GM10847 (cell line): Measurements from ENCODE around the gene SMIM24.

Source experiments
- POLR2A ChIP-seq: IDR thresholded peaks from 2 replicates; pipeline ENCODE4 v1.6.1; 2011; ENCODE audit not compliant: insufficient read length; ENCODE audit errors: extremely low read depth

SMIM24 gene

DNA sequence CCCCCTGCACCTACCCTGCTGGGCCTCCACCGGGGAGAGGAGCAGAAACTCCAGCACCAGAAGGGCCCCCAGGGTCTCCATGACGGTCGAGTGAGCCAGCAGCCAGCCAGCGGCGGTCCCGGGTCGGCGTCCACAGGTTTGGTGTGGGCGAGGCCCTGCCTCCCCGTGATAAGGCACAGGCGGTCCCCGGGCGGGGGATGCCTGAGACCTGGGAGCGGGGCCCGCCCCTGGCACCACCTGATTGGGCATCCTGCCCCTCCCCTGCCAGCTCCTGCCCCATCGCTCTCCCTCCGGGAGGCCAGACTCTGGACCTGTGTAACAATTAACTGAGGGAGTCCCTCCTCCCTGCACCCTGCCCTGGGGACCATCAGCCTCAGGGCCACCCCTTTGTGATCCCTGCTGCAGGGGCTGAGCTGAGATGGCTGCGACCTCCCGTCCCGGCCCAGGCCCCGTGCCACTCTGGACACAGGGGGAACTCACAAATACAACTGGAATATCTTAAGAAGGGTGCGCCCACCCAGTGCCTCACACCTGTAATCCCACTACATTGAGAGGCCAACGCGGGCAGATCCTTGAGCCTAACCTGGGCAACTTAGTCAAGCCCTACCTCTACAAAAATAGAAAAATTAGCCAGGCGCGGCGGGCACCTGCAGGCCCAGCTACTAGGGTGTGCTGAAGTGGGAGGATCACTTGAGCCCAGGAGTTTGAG, at the start of gene SMIM24:
SMIM24 (minus strand) TSS at position 143 of the 709 bp plus-strand sequence; CDS start at position 81, 62 bp downstream.
- TF ChIP-seq POLR2A = no peak

DNA sequence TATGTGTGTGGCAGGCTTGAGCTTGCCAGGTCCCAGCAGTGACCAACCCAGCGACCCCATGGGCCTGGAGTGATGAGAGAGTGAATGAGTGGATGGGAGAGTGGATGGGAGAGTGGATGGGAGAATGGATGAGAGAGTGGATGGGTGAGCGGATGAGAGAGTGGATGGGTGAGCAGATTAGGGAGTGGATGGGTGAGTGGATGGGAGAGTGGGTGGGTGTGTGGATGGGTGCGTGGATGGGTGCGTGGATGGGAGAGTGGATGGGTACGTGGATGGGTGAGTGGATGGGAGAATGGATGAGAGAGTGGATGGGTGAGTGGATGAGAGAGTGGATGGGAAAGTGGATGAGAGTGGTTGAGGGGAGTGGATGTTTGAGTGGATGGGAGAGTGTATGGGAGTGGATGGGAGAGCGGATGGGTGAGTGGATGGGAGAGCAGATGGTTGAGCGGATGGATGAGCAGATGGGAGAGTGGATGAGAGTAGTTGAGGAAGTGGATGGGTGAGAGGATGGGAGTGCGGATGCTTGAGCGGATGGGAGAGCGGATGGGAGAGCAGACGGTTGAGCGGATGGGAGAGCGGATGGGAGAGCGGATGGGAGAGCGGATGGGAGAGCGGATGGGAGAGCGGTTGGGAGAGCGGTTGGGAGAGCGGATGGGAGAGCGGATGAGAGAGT, 48.4 kb upstream of the SMIM24 start:
- TF ChIP-seq POLR2A = no peak

DNA sequence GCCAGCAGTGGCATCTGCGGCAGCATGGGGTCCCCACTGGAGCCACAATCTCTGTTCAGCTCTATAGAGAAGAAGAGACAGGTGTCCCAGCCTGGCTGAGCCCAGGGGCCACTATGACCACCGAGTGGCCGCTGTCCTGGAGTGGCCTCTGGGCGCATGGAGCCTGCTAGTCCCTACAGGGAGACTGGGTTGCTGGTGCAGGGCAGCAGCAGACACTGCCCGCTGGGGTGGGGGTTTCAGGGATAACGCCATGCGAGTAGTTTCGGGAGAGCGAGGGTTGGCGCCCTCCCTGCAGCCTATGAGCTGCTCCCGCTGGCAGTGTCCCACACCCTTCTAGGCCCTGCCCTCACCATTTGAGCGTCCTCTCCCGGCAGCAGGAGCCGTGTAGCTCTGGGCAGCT, 47.8 kb upstream of the SMIM24 start:
- no peak for TF ChIP-seq POLR2A

DNA sequence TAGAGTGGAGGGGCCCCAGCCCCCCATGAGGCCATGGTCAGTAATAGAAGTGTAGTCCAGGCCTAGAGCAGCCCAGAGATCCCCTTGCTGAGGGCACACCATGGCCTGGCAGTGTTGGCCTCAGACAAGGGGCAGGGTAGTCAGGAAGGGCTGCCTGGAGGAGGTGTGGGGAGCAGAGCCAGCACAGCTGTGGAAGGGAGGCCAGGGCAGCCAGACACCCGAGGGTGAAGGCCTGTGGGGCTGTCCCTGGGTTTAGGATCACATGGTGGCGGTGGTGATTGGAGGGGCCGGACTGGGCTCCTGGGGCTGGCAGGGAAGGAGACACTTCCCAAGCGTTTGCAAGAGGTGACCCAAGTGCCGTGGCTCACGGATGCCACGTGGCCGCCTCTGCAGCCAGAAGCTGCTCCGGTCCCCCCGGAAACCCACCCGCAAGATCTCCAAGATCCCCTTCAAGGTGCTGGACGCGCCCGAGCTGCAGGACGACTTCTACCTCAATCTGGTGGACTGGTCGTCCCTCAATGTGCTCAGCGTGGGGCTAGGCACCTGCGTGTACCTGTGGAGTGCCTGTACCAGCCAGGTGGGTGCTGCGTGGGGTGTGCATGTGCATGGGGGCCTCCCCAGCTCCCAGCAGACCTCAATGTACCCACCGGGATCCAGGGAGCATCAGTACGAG, 47.0 kb upstream of the SMIM24 start:
- TF ChIP-seq POLR2A = no peak

DNA sequence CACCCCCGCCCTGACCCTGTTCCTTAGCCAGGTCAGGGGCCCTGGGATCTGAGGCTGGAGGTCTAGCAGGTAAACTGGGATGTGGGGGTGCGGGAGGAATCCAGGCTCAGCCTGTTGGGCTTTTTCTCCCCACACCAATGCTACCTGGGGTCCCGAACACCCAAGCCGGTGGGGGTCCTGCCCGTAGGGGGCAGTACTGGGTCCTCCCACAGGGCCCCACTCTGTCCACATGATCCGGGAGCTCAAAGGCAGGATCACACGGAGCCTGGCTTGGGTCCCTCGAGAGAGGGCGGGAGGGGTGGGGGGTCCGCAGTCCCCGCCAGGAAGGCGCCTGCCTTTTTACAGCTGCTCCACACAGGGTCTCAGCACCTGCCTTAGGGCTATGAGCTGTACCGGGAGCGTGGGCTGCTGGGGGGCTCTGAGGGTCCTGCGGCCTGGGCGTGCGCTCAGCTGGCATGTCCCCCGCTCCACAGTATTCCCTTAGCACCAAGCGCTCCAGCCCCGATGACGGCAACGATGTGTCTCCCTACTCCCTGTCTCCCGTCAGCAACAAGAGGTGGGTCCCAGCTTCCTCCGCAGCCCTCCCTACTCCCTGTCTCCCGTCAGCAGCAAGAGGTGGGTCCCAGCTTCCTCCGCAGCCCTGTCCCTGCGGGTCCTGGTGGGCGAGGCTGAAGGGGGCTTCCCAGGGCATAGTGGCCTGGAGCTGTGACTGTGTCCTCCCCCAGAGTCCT, 46.3 kb upstream of the SMIM24 start:
- no peak for TF ChIP-seq POLR2A

DNA sequence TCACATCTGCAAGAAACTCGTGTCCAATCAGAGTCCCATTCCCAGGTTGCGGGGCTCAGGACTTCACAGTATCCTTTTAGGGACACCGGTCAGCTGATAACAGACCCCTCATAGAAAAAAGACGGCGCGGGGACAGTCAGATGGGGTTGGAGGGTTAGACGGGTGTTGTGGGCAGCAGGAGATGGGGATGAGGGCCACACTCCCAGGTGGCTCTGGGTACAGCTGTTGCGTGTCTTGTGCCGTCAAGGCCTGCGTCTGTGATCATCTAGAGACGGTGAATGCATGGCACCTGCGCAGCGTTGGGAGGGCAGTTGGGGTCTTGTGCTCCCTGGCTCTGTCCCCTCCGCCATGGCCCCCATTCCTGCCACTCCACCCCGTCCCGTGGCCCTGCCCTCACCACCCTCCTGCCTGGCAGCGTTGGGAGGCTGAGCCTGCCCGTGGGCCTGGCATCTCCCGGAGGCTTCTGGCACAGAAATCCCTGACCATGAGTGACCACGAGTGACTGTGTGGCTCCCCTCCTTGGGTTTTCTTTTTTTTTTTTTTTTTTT, 44.7 kb upstream of the SMIM24 start:
- TF ChIP-seq POLR2A = no peak

DNA sequence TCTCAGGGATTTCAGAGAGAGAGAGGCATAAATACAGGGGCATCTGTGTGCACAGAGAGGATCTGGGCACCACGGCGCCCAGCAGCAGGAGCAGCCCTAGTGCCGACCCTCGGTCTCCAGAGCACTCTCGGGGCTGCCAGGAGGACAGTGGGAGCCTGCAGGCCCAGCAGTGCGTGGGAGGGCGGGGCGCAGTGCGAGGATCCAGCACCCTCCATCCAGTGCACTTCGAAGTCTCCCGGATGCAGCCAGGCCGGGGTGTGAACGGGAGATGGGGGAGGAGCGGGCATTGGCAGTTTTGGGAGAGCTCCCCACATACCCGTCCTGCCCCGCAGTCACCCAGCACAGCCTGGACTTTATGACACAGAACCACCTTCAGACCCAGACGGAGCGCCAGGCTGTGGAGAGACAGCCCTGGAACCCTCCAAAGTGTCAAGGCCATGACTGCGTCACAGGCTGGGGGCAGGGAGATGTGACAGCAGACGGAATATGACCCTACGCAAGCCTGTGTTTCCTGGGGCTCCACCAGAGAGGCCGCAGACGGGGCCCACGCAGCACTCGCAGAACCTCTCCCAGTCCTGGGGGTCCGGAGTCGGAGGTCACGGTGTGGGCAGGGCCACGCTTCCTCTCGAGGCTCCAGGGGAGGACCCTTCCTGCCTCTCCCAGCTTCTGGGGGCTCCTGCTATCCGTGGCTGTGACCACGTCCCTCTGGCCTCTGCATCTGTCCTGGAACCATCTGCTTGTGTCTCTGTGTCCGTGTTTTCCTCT, 43.9 kb upstream of the SMIM24 start:
- TF ChIP-seq POLR2A = no peak

DNA sequence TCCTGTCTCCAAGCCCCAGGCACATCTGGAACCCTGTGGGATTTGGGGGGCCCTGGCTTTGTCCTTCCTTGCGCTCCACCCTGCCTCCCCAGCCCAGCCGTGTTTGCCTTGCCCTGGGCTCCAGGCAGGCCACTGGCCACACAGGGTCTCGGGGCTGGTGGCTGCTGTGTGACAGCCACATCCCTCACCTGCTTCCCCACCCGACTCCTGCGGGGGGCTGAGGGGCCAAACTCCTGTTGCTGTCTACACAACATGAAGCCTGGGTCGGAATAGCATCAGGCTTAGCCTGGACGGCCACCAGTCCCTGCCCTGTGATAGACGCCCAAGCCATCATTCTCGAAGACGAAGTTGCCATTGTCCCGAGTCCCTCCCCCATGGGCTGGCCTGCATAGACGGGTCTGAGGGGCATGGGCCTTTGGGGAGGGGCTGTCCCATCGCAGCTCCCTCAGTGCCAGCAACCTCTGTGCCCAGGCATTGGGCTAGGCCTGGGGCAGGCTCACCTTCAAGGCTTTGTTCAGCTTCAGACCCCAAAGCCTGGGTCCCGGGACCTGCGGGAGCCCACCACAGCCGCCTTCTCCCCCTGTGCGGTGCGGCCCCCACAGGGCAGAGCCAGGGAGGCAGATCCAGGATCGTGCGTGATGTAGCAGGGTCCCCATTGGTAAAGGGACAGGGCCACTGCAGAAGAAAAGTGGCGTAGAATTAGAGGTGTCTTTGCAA, 43.2 kb upstream of the SMIM24 start:
- no peak for TF ChIP-seq POLR2A

DNA sequence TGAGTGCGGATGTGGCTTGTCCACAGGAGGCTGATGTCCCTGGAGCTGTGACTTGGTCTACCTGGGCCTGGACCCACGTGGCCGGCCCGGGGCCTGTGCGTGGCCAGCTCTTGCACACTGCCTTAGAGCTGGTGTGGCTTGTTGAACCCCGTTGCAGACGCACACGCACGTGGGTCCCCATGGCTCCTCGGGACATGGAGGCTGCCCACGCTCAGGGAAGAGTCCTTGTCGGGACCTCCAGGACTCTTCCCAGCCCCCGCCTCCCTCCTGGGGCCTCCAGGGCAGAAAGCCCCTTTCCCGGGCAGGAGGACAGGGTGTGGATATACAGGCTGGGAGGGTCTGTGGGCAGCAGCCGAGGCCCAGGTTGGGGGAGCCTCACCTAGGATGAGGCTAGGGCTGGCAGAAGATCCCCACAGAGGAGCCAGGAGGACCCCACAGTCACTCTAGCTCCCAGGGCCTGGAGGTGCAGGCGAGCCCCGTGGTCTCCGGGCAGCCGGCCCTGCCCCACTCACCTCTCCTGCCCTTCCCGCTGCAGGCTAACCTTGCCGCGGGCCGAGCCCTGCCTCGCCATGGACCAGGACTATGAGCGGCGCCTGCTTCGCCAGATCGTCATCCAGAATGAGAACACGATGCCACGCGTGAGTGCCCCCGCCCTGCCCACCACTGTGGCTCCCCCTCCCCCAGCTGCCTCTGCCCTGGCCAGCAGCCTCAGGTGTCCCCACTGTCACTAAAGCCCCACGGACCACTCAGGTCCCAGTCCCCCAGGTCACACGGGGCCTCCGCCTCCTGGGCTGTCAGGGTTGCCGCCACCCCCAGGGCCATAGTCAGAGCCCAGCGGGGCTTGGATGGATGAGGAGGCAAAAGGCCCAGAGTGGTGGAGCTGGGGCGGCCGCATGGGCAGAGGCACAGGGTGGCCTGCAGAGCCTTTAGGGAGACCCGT, 42.4 kb upstream of the SMIM24 start:
- no peak for TF ChIP-seq POLR2A

DNA sequence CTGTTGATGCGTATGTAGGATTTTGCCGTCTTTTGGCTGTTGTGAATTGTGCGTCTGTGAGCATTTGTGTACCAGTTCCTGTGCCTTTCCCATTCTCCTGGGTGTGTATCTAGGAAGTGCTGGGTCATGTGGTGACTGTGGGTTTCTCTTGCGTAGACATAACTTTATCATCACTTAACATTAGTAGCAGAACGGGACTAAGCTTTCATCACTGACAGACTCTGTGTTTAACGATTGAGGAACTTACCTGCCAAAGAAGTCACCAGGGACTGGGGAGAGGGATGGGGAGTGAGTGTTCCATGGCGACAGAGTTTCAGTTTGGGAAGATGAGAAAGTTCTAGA, 40.8 kb upstream of the SMIM24 start:
- no peak for TF ChIP-seq POLR2A

DNA sequence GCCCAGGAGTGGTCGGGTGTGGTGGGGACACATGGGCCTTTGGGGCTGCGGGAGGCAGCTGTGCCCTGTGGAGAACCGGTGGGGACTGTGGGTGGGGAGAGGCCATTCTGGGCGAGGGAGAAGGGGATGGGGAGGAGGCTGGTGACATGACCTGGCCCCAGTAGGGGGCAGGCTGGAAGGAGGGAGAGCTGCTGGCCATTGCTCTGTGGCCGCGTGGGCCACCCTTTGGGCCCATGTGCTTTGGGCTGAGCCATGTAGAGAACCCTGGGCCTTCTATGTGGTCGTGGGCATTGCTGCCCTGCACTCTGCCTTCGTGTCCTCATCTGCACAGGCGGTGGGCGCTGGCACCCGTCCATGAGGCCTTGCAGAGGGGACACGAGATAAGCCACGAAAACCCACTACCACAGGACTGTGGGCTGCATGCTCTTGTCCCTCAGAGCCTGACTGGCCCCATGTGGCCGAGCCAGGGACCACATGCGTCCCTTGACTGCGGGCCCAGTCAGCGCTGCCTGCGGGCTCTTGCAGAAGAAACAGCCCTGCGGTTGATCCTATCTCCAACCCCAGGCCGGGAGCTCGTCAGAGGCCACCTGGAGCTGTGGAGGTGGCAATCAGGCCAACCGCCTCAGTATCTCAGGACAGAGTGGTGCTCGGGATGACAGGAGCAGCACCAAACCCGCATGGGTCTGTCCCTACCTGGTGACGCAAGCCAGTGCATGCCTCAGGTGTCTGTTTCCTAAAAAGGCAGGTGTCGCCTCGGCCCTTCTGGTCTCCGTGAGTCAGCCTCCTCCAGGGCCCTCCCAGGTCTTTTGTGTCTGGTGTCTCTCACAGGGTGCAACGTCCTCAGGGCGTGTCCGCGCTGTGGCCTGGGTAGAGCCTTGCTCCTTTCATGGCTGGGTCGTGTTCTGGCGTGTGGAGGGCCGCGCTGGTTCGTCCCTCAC, 40.1 kb upstream of the SMIM24 start:
- no peak for TF ChIP-seq POLR2A

DNA sequence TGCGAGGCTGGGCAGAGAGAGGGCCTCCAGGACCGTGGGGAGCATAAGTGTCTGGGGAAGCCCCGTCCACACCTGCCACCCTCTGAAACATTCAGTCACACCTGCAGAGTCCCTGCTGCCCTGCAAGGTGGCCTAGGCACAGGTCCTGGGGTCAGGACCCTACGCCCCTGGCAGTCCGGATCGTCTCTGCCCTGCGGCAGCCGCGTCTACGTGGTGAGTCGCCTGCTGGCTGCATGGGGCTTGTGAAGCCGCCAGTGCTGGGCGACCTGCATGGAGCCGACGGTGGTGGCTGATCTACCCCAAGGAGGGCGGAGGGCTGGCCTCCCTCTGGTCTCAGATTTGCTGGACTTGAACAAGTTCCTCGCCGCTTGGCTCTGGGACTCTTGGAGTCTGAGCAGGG, 38.8 kb upstream of the SMIM24 start:
- no peak for TF ChIP-seq POLR2A
